Fibroblast of lung (primary cell): ENCODE data around the gene SEC16A. TPM values are rescaled to one million over a fixed set of nuclear protein-coding genes. Genes with fewer than 3 reads are reported as not detected.

Experiments
- DNase-seq, 2 donors: peaks; one replicate each; pipeline versions ENCODE4 v3.0.0 to v3.0.0-alpha.2; 2010; ENCODE audit warnings: low read depth in 2 of 2
- H2AFZ ChIP-seq: 2 replicates; pipeline ENCODE4 v1.5.1; 2012; ENCODE audit warnings: low read length, control low read depth, inconsistent platforms
- H3K27ac ChIP-seq: 2 replicates; pipeline ENCODE4 v1.5.1; 2011; ENCODE audit warnings: low read length, control low read depth; ENCODE audit not compliant: insufficient read depth
- H3K27me3 ChIP-seq: 2 replicates; pipeline ENCODE4 v1.5.1; 2011; ENCODE audit warnings: mild to moderate bottlenecking, low read length; ENCODE audit not compliant: control insufficient read depth, insufficient read depth
- H3K36me3 ChIP-seq: 2 replicates; pipeline ENCODE4 v1.5.1; 2011; ENCODE audit warnings: low read length; ENCODE audit not compliant: control insufficient read depth, insufficient read depth
- H3K4me1 ChIP-seq: 2 replicates; pipeline ENCODE4 v1.5.1; 2011; ENCODE audit warnings: low read length; ENCODE audit not compliant: control insufficient read depth, insufficient read depth; ENCODE audit errors: extremely low read depth
- H3K4me2 ChIP-seq: 2 replicates; pipeline ENCODE4 v1.5.1; 2011; ENCODE audit warnings: low read length, control low read depth; ENCODE audit not compliant: insufficient read depth; ENCODE audit errors: extremely low read depth
- H3K4me3 ChIP-seq, 4 experiments: fragments of 200-600 bp in 1 of 4; sonication (generic) in 1 of 4; replicated peaks in 1 of 4; 2 replicates each; pipeline ENCODE4 v1.5.1; 2011 to 2016; ENCODE audit warnings: low read length in 4 of 4, low read depth in 3 of 4, mild to moderate bottlenecking in 3 of 4, control low read depth in 2 of 4, inconsistent platforms in 1 of 4, mixed read lengths in 1 of 4; ENCODE audit not compliant: insufficient read depth in 1 of 4; ENCODE audit errors: control extremely low read depth in 1 of 4
- H3K79me2 ChIP-seq: 2 replicates; pipeline ENCODE4 v1.5.1; 2012; ENCODE audit warnings: mild to moderate bottlenecking, low read length, inconsistent platforms; ENCODE audit not compliant: control insufficient read depth, insufficient read depth
- H3K9ac ChIP-seq: 2 replicates; pipeline ENCODE4 v1.5.1; 2011; ENCODE audit warnings: mild to moderate bottlenecking, low read length, control low read depth; ENCODE audit not compliant: insufficient read depth
- H3K9me3 ChIP-seq: 2 replicates; pipeline ENCODE4 v1.5.1; 2012; ENCODE audit warnings: low read depth, low read length; ENCODE audit not compliant: control insufficient read depth, insufficient read depth
- H4K20me1 ChIP-seq: 2 replicates; pipeline ENCODE4 v1.5.1; 2011; ENCODE audit warnings: low read length; ENCODE audit not compliant: control insufficient read depth, insufficient read depth; ENCODE audit errors: extremely low read depth
- EZH2 ChIP-seq: IDR thresholded peaks from 2 replicates; pipeline ENCODE4 v1.5.1; 2012; ENCODE audit warnings: low read length, control low read depth, mild to moderate bottlenecking; ENCODE audit errors: missing control alignments
- polyA plus RNA-seq, 2 donors: library from polyadenylated mRNA; depleted of rRNA in 1 of 2; stranded (reverse) in 1 of 2; unstranded in 1 of 2; fragments of >200 nt; gene quantifications; 2 replicates each; pipeline ENCODE4 v1.2.1, GENCODE V29; 2011 to 2012; ENCODE audit warnings: missing spikeins in 1 of 2
- total RNA-seq: library from RNA; depleted of rRNA; stranded (reverse); fragments of >200 nt; gene quantifications from 2 replicates; pipeline ENCODE4 v1.2.1, GENCODE V29; 2014
- TF ChIP-seq, protein P1 (sequence below), 2 donors: IDR thresholded peaks in 1 of 2; conservative IDR thresholded peaks in 1 of 2; 1 replicate in 1 of 2; 2 replicates in 1 of 2; pipeline ENCODE4 v1.5.1; 2011 to 2012; ENCODE audit warnings: low read length in 2 of 2, control low read depth in 1 of 2, inconsistent platforms in 1 of 2, low read depth in 1 of 2, mild to moderate bottlenecking in 1 of 2

SEC16A gene
- total and polyA plus RNA-seq, 2 donors (not counting 1 experiment from before 2014, with no cell fraction given): 17.8 to 23.9 TPM

- TF ChIP-seq EZH2: no peak
- TF ChIP-seq, protein P1, sequence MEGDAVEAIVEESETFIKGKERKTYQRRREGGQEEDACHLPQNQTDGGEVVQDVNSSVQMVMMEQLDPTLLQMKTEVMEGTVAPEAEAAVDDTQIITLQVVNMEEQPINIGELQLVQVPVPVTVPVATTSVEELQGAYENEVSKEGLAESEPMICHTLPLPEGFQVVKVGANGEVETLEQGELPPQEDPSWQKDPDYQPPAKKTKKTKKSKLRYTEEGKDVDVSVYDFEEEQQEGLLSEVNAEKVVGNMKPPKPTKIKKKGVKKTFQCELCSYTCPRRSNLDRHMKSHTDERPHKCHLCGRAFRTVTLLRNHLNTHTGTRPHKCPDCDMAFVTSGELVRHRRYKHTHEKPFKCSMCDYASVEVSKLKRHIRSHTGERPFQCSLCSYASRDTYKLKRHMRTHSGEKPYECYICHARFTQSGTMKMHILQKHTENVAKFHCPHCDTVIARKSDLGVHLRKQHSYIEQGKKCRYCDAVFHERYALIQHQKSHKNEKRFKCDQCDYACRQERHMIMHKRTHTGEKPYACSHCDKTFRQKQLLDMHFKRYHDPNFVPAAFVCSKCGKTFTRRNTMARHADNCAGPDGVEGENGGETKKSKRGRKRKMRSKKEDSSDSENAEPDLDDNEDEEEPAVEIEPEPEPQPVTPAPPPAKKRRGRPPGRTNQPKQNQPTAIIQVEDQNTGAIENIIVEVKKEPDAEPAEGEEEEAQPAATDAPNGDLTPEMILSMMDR (conservative IDR thresholded peaks at IDR 0.05 in 1 of 2, IDR thresholded peaks at IDR 0.05 in 1 of 2; ENCODE audit: low read depth in 1 of 2, low read length in 2 of 2): no peak
- Histone ChIP-seq H3K4me2 (no peak overlapping the region), H4K20me1 (no peaks in the 10 kb centered on the region), H3K4me3 (no peak overlapping the region), H3K36me3 (peaks cover 54% of the 10 kb centered on the region), H3K9me3 (no peaks in the 10 kb centered on the region), H3K4me1 (no peaks in the 10 kb centered on the region), H3K79me2 (peaks cover 78% of the 10 kb centered on the region), H3K27me3 (no peaks in the 10 kb centered on the region), H3K9ac (no peak overlapping the region), H2AFZ (no peak overlapping the region), H3K27ac (no peak overlapping the region)
- DNase-seq: no peak
These were observed 6.3 kb downstream of the SEC16A start for GRCh38 chr9:136476369-136477150.

GRCh38 chr9:136474974-136475865 is 7.6 kb downstream of the SEC16A start:
- Histone ChIP-seq H3K4me2 (no peak overlapping the region), H3K79me2 (peaks cover 72% of the 10 kb centered on the region), H3K9ac (no peak overlapping the region), H3K4me3 (no peak overlapping the region), H3K36me3 (peaks cover 60% of the 10 kb centered on the region), H3K27me3 (no peaks in the 10 kb centered on the region), H3K4me1 (no peaks in the 10 kb centered on the region), H2AFZ (no peak overlapping the region), H3K9me3 (no peaks in the 10 kb centered on the region), H4K20me1 (no peaks in the 10 kb centered on the region), H3K27ac (no peak overlapping the region)
- DNase-seq: no peak
- no peak for TF ChIP-seq EZH2
- TF ChIP-seq, protein P1 (conservative IDR thresholded peaks at IDR 0.05 in 1 of 2, IDR thresholded peaks at IDR 0.05 in 1 of 2; ENCODE audit: low read depth in 1 of 2, low read length in 2 of 2): no peak

GRCh38 chr9:136474021-136474640 is 8.7 kb downstream of the SEC16A start:
- Histone ChIP-seq H3K9ac (no peak overlapping the region), H3K27me3 (no peaks in the 10 kb centered on the region), H3K4me3 (no peak overlapping the region), H3K79me2 (peaks cover 66% of the 10 kb centered on the region), H4K20me1 (no peaks in the 10 kb centered on the region), H2AFZ (no peak overlapping the region), H3K27ac (no peak overlapping the region), H3K9me3 (no peaks in the 10 kb centered on the region), H3K4me1 (no peaks in the 10 kb centered on the region), H3K36me3 (peaks cover 67% of the 10 kb centered on the region), H3K4me2 (no peak overlapping the region)
- no peak for TF ChIP-seq EZH2
- TF ChIP-seq, protein P1 (conservative IDR thresholded peaks at IDR 0.05 in 1 of 2, IDR thresholded peaks at IDR 0.05 in 1 of 2; ENCODE audit: low read depth in 1 of 2, low read length in 2 of 2): no peak
- DNase-seq: no peak
